Activated naive CD4-positive, alpha-beta T cell treated with Interleukin-2 at 50 U/mL for 16 hours (primary cell): Measurements from ENCODE around the gene FARS2.
A peak's percentile ranks its signal among the peaks of the same experiment; 100 is the strongest.

Experiments used
- DNase-seq: peaks from one replicate; pipeline ENCODE4 v3.0.0-alpha.2; 2020

Gene FARS2

GRCh38 chr6:5435449-5435848 lies 174.1 kb downstream of the FARS2 start:
- no peak for DNase-seq

- no peak for DNase-seq
These were observed 177.7 kb downstream of the FARS2 start for GRCh38 chr6:5438922-5439584.

GRCh38 chr6:5439749-5440148 lies 178.4 kb downstream of the FARS2 start:
- no peak for DNase-seq

- DNase-seq = no peak
These were observed 181.0 kb downstream of the FARS2 start for GRCh38 chr6:5442319-5442718.

GRCh38 chr6:5442916-5443315 lies 181.6 kb downstream of the FARS2 start:
- no peak for DNase-seq

- DNase-seq = no peak
These were observed 182.2 kb downstream of the FARS2 start for GRCh38 chr6:5443491-5443890.

- no peak for DNase-seq
These were observed 185.2 kb downstream of the FARS2 start for GRCh38 chr6:5446362-5447075.

GRCh38 chr6:5447921-5448320 lies 186.6 kb downstream of the FARS2 start:
- DNase-seq = no peak

GRCh38 chr6:5450073-5450472 lies 188.8 kb downstream of the FARS2 start:
- no peak for DNase-seq

GRCh38 chr6:5453546-5453945 lies 192.2 kb downstream of the FARS2 start:
- DNase-seq = no peak

- no peak for DNase-seq
These were observed 193.8 kb downstream of the FARS2 start for GRCh38 chr6:5455142-5455541.

- no peak for DNase-seq
These were observed 195.7 kb downstream of the FARS2 start for GRCh38 chr6:5457041-5457440.

- no peak for DNase-seq
These were observed 196.8 kb downstream of the FARS2 start for GRCh38 chr6:5457983-5458683.

- DNase-seq = no peak
These were observed 198.0 kb downstream of the FARS2 start for GRCh38 chr6:5459346-5459745.

GRCh38 chr6:5461365-5461764 lies 200.1 kb downstream of the FARS2 start:
- DNase-seq = no peak

GRCh38 chr6:5462856-5463255 lies 201.5 kb downstream of the FARS2 start:
- no peak for DNase-seq

GRCh38 chr6:5463690-5464089 lies 202.4 kb downstream of the FARS2 start:
- DNase-seq = no peak

GRCh38 chr6:5464099-5464885 lies 203.0 kb downstream of the FARS2 start:
- no peak for DNase-seq

- DNase-seq = no peak
These were observed 205.2 kb downstream of the FARS2 start for GRCh38 chr6:5466281-5467136.

GRCh38 chr6:5468586-5468985 lies 207.3 kb downstream of the FARS2 start:
- no peak for DNase-seq

- DNase-seq = no peak
These were observed 208.0 kb downstream of the FARS2 start for GRCh38 chr6:5469101-5469846.

GRCh38 chr6:5471044-5471443 lies 209.7 kb downstream of the FARS2 start:
- peak; percentile 56 for DNase-seq
